GM19099 (cell line): ENCODE measurements around the gene FOXJ3.

Experiments used
- POLR2A ChIP-seq: IDR thresholded peaks from 3 replicates; pipeline ENCODE4 v1.6.1; 2011; ENCODE audit warnings: low read depth; ENCODE audit not compliant: insufficient read length; ENCODE audit errors: extremely low read depth

The FOXJ3 gene

GRCh38 chr1:42319871-42320484, 15.1 kb downstream of the FOXJ3 start:
- no peak for TF ChIP-seq POLR2A

- no peak for TF ChIP-seq POLR2A
Observed at GRCh38 chr1:42319128-42319851, 15.7 kb downstream of the FOXJ3 start.

DNA sequence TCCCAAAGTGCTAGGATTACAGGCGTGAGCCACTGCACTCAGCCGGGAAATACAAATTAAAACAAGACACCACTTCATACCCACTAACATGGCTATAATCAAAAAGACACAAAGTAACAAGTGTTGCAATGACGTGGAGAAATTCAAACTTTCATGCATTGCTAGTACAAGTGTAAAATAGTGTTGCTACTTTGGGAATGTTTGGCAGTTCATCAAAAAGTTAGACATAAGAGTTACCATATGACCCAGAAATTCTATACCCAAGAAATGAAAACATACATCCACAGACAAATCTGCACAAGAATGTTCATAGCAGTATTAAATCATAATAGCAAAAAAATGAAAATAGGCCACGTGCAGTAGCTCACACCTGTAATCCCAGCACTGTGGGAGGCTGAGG, 16.4 kb downstream of the FOXJ3 start:
- no peak for TF ChIP-seq POLR2A

DNA sequence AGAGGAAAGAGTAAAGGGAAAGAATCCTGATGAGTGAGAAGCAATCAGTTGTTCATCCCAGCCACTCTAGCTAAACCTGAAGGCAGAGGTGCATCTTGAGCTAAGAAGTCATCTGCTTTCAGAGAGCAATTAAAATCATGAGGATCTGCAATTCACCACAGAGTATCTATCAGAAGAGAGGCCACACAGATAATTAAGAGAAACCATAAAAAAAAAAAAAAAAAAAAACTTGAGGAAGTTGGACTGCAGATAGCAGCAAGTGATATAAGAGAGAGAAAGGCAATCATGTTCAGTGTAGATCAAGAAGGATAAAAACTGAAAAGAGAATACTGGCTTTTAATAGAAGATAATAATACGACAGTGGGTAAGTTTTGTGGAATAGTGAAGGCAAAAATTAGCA, 17.7 kb downstream of the FOXJ3 start:
- no peak for TF ChIP-seq POLR2A

DNA sequence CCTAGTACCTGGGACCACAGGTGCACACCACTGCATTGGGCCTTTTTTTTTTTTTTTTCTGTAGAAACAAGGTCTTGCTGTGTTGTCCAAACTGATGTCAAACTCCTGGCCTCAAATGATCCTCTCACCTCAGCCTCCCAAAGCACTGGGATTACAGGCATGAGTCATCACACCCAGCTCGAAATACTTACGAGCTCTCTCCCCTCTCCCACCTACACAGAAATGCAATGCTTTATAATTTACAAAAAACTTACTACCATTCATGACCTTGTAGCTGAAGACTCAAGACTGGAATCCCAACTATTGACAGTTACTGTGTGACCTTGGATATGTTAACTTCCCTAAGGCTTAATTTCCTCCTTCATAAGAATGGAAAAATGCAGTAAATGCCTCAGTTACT, 18.7 kb downstream of the FOXJ3 start:
- TF ChIP-seq POLR2A: no peak

DNA sequence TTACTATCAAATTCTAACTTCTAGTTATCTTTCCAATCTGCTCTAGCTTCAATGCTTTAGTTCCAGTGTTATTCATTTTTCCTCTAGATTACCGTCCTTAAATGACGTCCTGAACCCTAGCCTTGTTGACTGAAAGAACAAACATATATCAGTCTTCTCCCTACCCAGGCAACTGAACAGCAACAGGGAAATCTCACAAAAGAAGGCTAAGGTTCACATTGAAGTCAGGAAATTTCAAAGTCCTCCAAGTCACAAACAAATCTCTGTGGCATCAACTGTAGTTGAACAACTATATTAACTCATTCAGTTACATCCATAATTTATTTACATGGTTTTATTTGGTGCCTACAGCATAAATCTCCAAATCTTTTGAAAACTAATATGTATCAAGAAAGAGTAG, 19.5 kb downstream of the FOXJ3 start:
- TF ChIP-seq POLR2A: no peak

- TF ChIP-seq POLR2A: no peak
Observed at GRCh38 chr1:42313970-42314369, 21.1 kb downstream of the FOXJ3 start.

GRCh38 chr1:42312576-42313212, 22.3 kb downstream of the FOXJ3 start:
- TF ChIP-seq POLR2A: no peak

DNA sequence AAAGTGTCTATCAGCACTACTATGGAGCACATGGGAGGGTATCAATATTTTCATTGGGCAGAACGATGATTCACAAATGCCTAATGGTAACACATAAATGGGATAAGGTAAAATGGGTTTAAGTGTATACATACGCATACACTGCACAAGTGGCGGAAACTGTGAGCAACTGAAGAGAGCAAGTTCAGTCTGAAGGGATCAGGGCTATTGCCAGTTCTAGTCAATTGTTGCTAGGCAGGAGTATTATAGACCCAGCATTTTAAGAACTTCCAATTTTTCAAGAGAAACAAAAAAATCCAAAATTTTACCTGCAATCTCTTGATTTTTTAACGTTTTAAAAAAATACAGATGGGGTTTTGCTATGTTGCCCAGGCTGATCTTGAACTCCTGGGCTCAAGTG, 23.1 kb downstream of the FOXJ3 start:
- TF ChIP-seq POLR2A: no peak

DNA sequence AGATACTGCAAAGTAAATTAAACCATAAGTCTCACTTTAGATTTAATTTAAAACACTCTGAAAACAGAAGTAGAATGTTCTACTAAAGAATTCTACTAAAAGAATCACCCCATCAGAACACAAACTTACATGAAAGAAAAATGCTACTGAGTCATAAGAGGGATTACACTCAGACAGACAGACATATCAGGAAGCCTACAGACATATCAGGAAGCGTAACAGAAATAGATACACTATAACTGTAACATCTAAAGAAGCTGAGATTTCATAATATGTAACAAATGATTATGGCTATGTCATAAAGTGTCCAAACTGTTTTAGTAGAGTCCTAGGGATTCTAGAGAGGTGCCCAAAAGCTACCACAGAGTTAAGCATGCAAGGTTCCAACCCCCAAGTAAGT, 23.9 kb downstream of the FOXJ3 start:
- no peak for TF ChIP-seq POLR2A

DNA sequence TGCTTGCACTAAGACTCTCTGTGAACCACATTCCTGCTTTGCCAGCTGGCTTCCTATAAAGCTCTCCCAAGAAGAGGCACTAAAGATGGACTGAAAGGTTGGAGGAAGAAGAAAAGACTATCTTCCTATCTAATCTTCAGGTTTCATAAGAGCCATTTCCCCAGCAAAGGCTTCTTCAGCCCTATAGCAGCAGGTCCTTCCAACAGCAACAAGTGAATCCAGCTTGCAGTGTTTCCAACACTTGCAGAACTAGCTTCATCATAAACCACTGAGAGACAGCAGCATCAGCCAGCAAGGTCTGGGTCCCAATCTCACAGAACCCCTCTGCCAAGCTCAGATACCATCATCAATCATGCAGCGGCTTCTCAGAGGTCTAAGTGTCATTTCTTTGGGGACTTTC, 28.1 kb downstream of the FOXJ3 start:
- TF ChIP-seq POLR2A: no peak

GRCh38 chr1:42305639-42306038, 29.4 kb downstream of the FOXJ3 start:
- TF ChIP-seq POLR2A: no peak

- no peak for TF ChIP-seq POLR2A
Observed at GRCh38 chr1:42302034-42302433, 33.0 kb downstream of the FOXJ3 start.

DNA sequence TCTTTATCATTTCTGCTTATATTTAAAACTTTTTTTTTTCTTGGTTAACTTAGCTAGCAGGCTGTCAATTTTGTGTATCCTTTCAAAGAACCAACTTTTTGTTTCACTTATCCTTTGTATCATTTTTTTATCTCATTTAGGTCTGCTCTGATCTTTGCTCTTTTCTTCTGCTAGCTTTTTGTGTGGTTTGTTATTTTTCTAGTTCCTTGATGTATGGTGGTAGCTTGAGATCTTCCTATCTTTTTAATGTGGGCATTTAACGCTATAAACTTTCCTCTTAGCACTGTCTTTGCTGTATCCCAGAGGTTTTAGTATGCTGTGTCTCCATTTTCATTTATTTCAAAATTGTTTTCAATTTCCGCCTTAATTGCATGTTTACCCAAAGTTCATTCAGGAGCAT, 36.5 kb downstream of the FOXJ3 start:
- TF ChIP-seq POLR2A: no peak

DNA sequence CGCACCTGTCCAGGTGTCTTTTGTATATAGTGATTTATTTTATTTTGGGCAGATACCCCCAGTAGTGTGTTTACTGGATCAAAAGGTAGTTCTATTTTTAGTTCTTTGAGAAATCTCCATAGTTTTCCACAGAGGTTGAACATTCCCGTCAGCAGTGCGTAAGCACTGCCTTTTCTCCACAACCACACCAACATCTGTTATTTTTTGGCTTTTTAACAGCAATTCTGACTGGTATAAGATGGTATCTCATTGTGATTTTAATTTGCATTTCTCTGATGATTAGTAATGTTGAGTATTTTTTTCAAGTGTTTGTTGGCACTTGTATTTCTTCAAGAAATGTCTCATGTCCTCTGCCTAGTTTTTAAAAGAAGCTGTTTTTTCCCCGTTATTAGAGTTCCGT, 39.2 kb downstream of the FOXJ3 start:
- no peak for TF ChIP-seq POLR2A

- no peak for TF ChIP-seq POLR2A
Observed at GRCh38 chr1:42290130-42290529, 44.9 kb downstream of the FOXJ3 start.
